Naive B cell (primary cell): ENCODE data around the gene TRIP6. TPM values are rescaled to one million over a fixed set of nuclear protein-coding genes. Genes with fewer than 3 reads are reported as not detected.

Source experiments
- ATAC-seq, 2 donors: fragments of 150-1000 bp; cut with Tn5 transposase; 2 replicates each; pipeline ENCODE4 v1.10.0; 2021; ENCODE audit warnings: low read depth in 2 of 2, mild to moderate bottlenecking in 2 of 2, moderate library complexity in 2 of 2
- DNase-seq: peaks from one replicate; pipeline ENCODE4 v3.0.0; 2022
- H3K27ac Mint-ChIP-seq, 6 donors: one replicate each; pipeline ENCODE4 v1.8.0; 2020 to 2022; ENCODE audit warnings: mild to moderate bottlenecking in 6 of 6, mixed read lengths in 6 of 6, moderate library complexity in 5 of 6, inconsistent platforms in 2 of 6
- H3K27me3 Mint-ChIP-seq, 3 donors: one replicate each; pipeline ENCODE4 v1.8.0; 2021 to 2022; ENCODE audit warnings: mixed read lengths in 3 of 3, mild to moderate bottlenecking in 1 of 3
- H3K36me3 Mint-ChIP-seq, 2 donors: one replicate each; pipeline ENCODE4 v1.8.0; 2020 to 2022; ENCODE audit warnings: mixed read lengths in 2 of 2, inconsistent platforms in 1 of 2, mild to moderate bottlenecking in 1 of 2
- H3K4me1 Mint-ChIP-seq, 3 donors: one replicate each; pipeline ENCODE4 v1.8.0; 2020 to 2022; ENCODE audit warnings: mixed read lengths in 3 of 3, inconsistent platforms in 1 of 3, mild to moderate bottlenecking in 1 of 3, moderate library complexity in 1 of 3
- H3K4me3 Mint-ChIP-seq, 8 donors: one replicate each; pipeline ENCODE4 v1.8.0; 2020 to 2022; ENCODE audit warnings: mild to moderate bottlenecking in 8 of 8, mixed read lengths in 8 of 8, moderate library complexity in 8 of 8, inconsistent platforms in 2 of 8
- H3K9me3 Mint-ChIP-seq, 7 donors: one replicate each; pipeline ENCODE4 v1.8.0; 2020 to 2022; ENCODE audit warnings: mixed read lengths in 7 of 7, mild to moderate bottlenecking in 5 of 7, inconsistent platforms in 2 of 7, moderate library complexity in 1 of 7
- polyA plus RNA-seq, 6 donors: library from polyadenylated mRNA; unstranded; fragments of 300-500 nt; fragmentation: Illumina TruSeq; gene quantifications; one replicate each; pipeline ENCODE4 v1.2.3, GENCODE V29; 2021; ENCODE audit warnings: low read depth in 6 of 6

TRIP6 gene
- polyA plus RNA-seq, 6 donors from 2014 or later: 2.1 to 5.7 (median 3.4) TPM

DNA sequence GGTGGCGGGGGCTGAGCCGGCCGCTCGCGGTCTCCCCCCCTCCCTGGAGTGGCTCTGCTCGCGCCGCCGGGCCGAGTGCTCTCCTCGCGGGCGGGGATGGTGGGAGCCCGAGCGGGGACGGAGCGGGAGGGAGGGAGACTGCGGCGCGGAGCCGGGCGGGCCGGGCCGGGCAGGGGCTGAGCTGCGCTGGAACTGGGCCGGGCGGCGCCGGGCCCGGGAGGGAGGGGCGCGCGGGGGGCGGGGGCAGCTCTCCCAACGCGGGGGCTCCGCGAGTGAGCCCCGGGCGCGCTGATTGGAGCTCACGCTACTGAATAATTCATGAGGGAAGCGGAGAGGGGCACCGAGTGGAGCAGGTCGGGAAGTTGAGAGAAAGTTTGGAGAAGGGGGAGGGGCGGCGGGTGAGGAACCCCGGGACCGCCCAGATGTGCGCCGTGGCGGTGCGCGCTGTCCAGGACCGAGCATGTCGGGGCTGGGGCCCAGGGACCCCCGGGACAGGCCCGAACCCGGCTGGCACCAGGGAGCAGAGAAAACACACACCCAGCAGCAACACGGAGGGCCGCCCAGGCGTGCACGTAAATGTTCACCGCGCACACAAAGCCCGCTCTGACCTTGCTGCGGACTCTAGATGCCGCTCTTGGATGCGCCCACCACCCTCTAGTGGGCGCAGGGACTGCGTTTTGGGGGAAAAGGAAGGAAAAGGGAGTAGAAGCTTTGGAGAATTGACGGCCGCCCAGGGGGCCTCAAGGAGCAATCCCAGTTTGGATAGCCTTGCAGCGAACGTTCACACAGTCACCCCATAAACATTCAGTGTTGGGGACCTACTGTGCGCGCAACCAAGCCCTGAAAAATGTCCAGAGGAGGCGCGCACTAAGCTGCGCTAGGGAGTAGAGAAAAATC is 39.6 kb upstream of the TRIP6 start, which contains the start of gene EPHB4:
Gene EPHB4, minus strand, starts transcription at position 194 of the 897 bp plus-strand sequence. CDS start 493 bp downstream, outside the sequence.
- H3K27me3 Mint-ChIP-seq: peaks cover 24 to 70% (median 58%) of the 10 kb centered on the region in 3 donors
- peak within 1 kb of the TSS in 2 of 6 donors; percentile 42 to 74 for H3K27ac Mint-ChIP-seq
- DNase-seq (no peak), ATAC-seq (peak; percentile 31 to 42)
- H3K36me3 Mint-ChIP-seq: peaks cover 0 to 17% of the 10 kb centered on the region in 2 donors
- peaks cover 23 to 30% (median 28%) of the 10 kb centered on the region in 3 donors for H3K4me1 Mint-ChIP-seq
- H3K9me3 Mint-ChIP-seq: no peaks in the 10 kb centered on the region
- peak within 1 kb of the TSS; percentile 71 to 89 (median 83) for H3K4me3 Mint-ChIP-seq

DNA sequence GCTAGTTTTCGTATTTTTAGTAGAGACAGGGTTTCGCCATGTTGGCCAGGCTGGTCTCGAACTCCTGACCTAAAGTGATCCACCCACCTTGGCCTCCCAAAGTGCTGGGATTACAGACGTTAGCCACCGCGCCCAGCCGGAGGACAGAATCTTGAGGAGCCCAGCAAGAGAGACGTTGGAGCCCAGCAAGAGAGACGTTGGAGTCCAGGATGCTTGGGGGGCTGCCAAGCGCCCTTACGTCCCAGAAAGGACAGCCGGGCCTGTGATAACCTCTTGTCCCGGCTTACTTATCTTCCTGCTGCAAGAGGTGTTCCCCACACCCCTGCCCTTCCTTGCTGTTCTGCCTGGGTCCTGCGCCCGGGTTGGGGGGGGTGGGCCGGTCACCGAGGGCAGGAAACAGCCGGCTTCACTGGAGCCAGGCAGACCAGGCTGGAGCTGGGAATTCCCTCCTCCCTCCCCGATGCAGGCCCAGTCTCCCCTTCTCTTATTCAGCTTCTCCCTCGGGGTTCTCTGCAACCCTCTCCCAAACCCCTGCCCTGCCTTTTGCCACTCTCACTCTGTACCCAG is 38.0 kb upstream of the TRIP6 start:
- ATAC-seq (no peak), DNase-seq (no peak)
- Mint-ChIP-seq H3K9me3 (no peaks in the 10 kb centered on the region), H3K27me3 (peaks cover 24 to 66% (median 50%) of the 10 kb centered on the region in 3 donors), H3K36me3 (peaks cover 0 to 17% of the 10 kb centered on the region in 2 donors), H3K4me3 (peak overlapping the region in 5 of 8 donors; percentile 14 to 60 (median 28)), H3K4me1 (peaks cover 23 to 30% (median 28%) of the 10 kb centered on the region in 3 donors), H3K27ac (no peak overlapping the region)

DNA sequence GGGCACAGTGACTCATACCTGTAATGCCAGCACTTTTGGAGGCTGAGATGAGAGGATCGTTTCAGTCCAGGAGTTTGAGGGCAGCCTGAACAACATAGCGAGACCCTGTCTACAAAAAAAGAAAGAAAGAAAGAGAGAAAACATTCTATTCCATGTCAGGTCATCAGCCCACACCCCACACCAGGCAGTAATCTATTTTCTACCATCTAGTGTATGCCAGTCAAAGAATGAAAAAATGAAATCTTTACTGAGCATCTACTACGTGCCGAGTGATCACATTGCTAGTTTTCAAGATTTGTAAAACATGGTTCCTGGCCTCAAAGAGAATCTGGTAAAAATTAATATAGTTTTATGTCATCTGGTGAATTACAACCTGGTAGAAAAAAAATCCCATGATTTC is 36.8 kb upstream of the TRIP6 start:
- no peak for ATAC-seq
- H3K36me3 Mint-ChIP-seq: peaks cover 0 to 13% of the 10 kb centered on the region in 2 donors
- H3K9me3 Mint-ChIP-seq: no peaks in the 10 kb centered on the region
- no peak overlapping the region for H3K27ac Mint-ChIP-seq
- peak overlapping the region in 1 of 8 donors; percentile 31 for H3K4me3 Mint-ChIP-seq
- no peak for DNase-seq
- peaks cover 22 to 28% (median 26%) of the 10 kb centered on the region in 3 donors for H3K4me1 Mint-ChIP-seq
- H3K27me3 Mint-ChIP-seq: peaks cover 21 to 59% (median 38%) of the 10 kb centered on the region in 3 donors

DNA sequence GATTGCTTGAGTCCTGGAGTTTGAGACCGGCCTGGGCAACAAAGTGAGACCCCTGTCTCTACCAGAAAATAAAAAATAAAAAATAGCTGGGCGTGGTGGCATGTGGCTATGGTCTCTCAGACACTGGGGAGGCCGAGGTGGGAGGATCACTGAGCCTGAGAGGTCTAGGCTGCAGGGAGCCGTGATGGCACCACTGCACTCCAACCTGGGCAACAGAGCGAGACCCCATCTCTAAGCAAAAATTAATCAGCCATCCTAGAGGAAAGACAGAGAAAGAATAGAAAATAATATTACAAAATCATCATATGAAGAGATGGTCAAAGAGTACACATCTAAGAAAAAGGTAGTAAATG is 34.9 kb upstream of the TRIP6 start:
- H3K4me3 Mint-ChIP-seq: no peak overlapping the region

DNA sequence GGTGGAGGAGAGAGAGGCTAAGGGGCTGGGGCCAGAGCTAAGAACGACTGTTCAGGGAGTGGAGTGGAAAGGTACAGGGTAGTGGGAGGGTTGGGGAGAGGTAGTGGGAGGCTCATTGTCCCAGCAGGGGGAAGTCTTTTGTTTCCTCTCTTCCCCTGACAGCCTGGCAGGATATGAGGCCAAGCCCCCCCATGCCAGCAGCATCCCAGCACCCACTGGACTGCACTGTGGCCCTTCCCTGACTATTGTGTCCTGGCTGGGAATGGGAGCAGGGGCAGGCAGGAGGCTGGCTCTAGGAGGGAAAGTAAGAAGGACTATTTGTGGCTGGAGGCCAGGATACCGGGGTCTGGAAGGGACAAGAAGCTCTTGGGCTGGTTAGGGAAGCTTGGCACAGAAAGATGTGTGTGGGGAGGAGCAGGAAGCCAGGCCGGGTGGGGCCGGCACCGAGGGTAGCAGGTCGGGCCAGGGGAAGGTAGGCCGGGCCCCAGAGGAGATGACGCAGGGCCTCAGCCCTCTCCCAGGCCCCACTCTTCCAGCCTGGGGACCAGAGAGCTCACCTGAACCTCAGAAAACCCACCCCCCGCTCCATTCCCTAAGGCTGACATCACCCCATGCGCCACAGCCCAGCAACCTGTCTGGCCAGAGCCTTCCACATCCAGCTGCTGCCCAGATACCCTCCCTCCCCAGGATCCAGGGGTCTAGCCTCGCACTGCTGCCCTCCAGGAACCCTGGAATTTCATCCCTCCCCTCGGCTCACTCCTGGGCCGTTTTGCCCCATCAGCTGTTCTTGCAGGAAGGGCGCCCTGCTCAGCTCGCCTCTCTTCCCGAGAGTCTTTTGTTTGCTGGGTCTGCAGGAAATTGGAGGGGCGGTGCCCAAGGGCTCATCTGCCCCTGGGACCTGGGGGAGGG is 31.0 kb upstream of the TRIP6 start:
- Mint-ChIP-seq H3K9me3 (no peaks in the 10 kb centered on the region), H3K27ac (peak overlapping the region in 3 of 6 donors; percentile 29 to 77 (median 60)), H3K36me3 (no peaks in the 10 kb centered on the region), H3K27me3 (peaks cover 0 to 9% (median 0%) of the 10 kb centered on the region in 3 donors), H3K4me1 (peaks cover 15 to 21% (median 18%) of the 10 kb centered on the region in 3 donors), H3K4me3 (peak overlapping the region in 7 of 8 donors; percentile 7 to 95 (median 74))
- ATAC-seq: no peak
- DNase-seq: no peak

More for the DNA sequence above, 34.9 kb upstream of the TRIP6 start:
- DNase-seq (no peak), ATAC-seq (no peak)
- Mint-ChIP-seq H3K4me1 (peaks cover 24 to 33% (median 27%) of the 10 kb centered on the region in 3 donors), H3K27me3 (peaks cover 10 to 43% (median 24%) of the 10 kb centered on the region in 3 donors), H3K27ac (no peak overlapping the region), H3K36me3 (no peaks in the 10 kb centered on the region), H3K9me3 (no peaks in the 10 kb centered on the region)

DNA sequence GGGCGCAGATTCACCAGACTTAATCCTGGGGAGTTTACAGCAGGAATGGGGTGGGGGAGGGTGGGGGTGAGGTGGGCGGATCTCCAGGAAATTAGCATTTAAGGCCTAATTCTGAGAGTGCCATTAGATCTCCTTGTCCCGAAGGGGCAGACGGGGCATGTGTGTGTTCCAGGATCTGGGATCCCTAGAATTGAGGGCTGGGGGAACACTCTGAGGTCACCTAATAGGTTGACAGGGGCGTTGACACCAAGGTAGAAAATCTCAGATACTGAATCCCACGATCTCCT is 30.4 kb upstream of the TRIP6 start:
- no peak for ATAC-seq

DNA sequence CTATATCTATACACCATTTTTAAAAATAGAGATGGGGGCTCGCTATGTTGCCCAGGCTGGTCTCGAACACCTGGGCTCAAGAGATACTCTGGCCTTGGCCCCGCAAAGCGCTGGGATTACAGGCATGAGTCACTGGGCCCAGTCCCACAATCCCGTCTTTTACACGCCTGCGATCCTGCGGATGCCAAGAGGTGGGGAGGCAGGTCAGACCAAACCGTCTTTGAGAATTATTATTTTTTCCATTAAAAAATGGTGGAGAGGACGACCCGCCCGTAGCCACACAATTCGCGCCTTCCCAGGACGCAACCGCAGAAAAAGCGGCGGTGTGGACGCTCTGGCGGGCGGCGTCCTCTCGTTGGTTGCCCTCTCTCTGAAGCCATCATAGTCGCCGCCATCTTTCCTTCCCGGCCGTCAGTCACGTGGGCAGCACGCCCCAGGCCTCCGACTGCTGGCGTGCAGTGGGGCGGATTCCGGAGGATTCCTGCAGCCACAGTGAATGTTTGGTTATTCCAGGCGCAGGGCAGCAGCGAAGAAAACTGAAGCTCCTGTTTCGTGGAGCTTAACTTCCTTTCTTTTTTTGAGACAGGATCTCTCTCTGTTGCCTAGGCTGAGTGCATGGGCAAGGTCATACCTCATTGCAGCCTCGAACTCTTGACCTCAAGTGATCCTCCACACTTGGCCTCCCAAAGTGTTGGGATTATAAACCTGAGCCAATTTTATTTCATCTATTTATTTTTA is 29.9 kb upstream of the TRIP6 start:
- DNase-seq (peak; percentile 63), ATAC-seq (peak; percentile 99 to 100)
- Mint-ChIP-seq H3K9me3 (no peaks in the 10 kb centered on the region), H3K27me3 (peaks cover 0 to 9% (median 0%) of the 10 kb centered on the region in 3 donors), H3K36me3 (no peaks in the 10 kb centered on the region), H3K4me1 (peaks cover 15 to 21% (median 18%) of the 10 kb centered on the region in 3 donors), H3K4me3 (peak overlapping the region; percentile 80 to 95 (median 92)), H3K27ac (peak overlapping the region in 5 of 6 donors; percentile 60 to 98 (median 85))

More for the DNA sequence above, 30.4 kb upstream of the TRIP6 start:
- H3K27me3 Mint-ChIP-seq: peaks cover 0 to 9% (median 0%) of the 10 kb centered on the region in 3 donors
- no peaks in the 10 kb centered on the region for H3K9me3 Mint-ChIP-seq
- H3K4me3 Mint-ChIP-seq: peak overlapping the region; percentile 80 to 95 (median 92)
- no peak for DNase-seq
- H3K27ac Mint-ChIP-seq: peak overlapping the region in 3 of 6 donors; percentile 60 to 85 (median 69)
- peaks cover 15 to 21% (median 18%) of the 10 kb centered on the region in 3 donors for H3K4me1 Mint-ChIP-seq
- no peaks in the 10 kb centered on the region for H3K36me3 Mint-ChIP-seq

DNA sequence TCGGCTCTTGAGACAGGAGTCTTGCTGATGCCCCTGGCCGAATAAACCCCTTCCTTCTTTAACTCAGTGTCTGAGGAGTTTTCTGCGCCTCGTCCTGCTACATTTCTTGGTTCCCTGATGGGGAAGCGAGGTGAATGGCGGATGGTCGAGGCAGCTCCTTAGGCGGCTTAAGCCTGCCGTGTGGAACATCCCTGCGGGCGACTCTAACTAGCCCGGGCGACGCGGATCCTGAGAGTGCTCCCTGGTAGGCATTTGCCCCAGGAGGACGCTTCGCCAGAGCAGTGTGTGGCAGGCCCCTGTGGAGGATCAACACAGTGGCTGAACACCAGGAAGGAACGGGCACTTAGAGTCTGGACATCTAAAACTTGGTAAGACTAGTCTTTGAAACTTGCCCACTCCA is 27.8 kb upstream of the TRIP6 start:
- ATAC-seq (no peak), DNase-seq (no peak)
- H3K9me3 Mint-ChIP-seq: no peaks in the 10 kb centered on the region
- no peak overlapping the region for H3K27ac Mint-ChIP-seq
- peaks cover 0 to 3% (median 0%) of the 10 kb centered on the region in 3 donors for H3K27me3 Mint-ChIP-seq
- H3K36me3 Mint-ChIP-seq: no peaks in the 10 kb centered on the region
- H3K4me1 Mint-ChIP-seq: peaks cover 15 to 21% (median 18%) of the 10 kb centered on the region in 3 donors
- no peak overlapping the region for H3K4me3 Mint-ChIP-seq

DNA sequence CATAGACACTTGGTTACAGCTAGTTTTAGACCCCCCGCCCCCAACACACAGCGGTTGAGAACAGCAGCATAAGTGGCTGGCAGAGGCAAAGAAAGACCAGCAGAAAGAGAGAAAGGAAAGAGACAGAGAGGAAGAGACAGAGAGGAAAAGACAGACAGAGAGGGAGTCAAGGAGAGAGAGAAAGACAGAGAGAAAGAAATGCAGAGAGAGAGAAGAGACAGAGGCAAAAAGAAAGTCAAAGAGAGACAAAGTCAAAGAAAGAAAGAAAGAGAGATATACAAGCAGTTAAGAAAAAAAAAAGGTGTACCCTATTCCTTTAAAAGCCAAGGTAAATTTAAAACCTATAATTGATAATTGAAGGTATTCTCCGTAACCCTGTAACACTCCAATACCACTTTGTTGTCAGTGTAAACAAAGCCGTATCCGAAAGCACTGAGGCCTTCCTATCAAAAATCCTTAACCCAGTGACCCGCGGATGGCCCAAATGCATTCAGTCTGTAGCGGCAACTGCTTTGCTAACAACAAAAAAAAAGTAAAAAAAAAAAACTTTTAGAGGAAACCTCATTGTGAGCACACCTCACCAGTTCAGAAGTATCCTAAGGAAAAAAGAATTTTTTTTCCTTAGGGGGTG is 26.6 kb upstream of the TRIP6 start:
- no peak for DNase-seq
- no peak for ATAC-seq
- no peaks in the 10 kb centered on the region for H3K27me3 Mint-ChIP-seq
- no peaks in the 10 kb centered on the region for H3K9me3 Mint-ChIP-seq
- H3K4me1 Mint-ChIP-seq: peaks cover 13 to 19% (median 17%) of the 10 kb centered on the region in 3 donors
- peak overlapping the region in 1 of 8 donors; percentile 68 for H3K4me3 Mint-ChIP-seq
- H3K36me3 Mint-ChIP-seq: no peaks in the 10 kb centered on the region
- peak overlapping the region in 1 of 6 donors; percentile 48 for H3K27ac Mint-ChIP-seq

DNA sequence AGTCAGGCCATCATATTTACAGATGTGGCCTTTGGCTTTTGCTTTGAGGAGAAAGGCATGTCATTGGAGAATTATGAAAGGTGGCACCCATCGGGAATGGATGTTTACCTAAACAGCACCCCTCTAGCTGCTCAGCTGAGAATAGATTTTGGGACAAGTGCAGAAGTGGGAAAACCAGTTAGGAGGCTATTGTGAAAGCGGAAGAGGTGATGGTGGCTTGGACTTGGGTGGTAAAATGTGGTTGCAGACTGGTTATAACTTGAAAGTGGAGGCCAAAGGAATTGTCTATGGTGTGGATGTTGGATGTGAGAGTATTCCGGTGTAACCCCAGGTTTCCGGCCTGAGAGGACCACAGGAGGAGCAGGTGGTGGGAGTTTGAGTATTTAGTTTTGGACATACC is 19.8 kb upstream of the TRIP6 start:
- H3K4me3 Mint-ChIP-seq: no peak overlapping the region
- H3K36me3 Mint-ChIP-seq: no peaks in the 10 kb centered on the region
- DNase-seq (no peak), ATAC-seq (no peak)
- peak overlapping the region in 2 of 6 donors; percentile 59 to 95 for H3K27ac Mint-ChIP-seq
- peaks cover 7% of the 10 kb centered on the region in 3 donors for H3K4me1 Mint-ChIP-seq
- no peaks in the 10 kb centered on the region for H3K27me3 Mint-ChIP-seq
- no peaks in the 10 kb centered on the region for H3K9me3 Mint-ChIP-seq

DNA sequence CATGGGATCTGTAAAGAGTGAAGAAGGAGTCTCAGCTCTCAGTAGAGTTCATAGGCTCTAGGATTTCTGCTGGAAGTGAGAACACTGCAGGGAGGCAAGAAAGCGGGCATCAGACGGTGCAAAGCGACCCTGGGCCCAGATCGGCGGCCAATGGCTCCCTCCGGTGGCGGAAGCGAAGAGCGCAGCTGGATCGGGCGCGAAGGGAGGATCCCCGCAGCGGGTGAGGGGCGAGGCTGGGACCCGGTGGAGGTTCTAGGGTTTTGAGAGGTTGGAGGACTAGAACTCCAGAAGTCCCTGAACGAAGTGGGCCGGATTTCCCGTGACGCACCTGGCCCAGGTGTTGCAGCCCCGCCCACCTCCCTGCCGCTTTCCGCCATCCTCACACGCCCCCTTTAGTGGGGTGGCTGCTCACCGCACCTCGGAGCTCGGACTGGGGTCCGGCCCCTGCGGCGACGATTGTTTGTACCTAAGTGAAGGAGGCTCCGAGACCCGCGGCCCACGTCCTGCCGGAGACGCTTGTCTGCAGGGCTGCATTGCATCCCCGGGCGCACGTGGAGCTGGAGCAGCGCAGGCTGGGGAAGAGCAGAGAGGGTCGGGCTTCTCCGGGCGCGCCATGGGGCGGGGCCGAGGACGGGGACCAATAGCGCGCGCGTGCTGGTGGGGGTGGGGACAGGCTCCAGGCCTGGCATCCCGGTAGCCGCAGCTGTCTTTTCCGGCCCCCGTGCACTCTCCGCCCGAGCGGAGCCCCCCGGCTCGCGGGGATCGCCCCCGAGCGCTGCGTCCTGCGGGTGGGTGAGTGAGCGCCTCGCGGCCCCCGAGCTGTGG is 14.9 kb upstream of the TRIP6 start, which contains the start of gene SLC12A9:
Gene SLC12A9, plus strand, starts transcription at position 666 of the 825 bp plus-strand sequence. CDS start 1,485 bp downstream, outside the sequence.
- ATAC-seq: peak; percentile 82 to 83
- Mint-ChIP-seq H3K36me3 (peaks cover 0 to 5% of the 10 kb centered on the region in 2 donors), H3K4me3 (peak within 1 kb of the TSS; percentile 92 to 99 (median 94)), H3K27ac (peak within 1 kb of the TSS; percentile 83 to 96 (median 92)), H3K9me3 (no peaks in the 10 kb centered on the region), H3K27me3 (no peaks in the 10 kb centered on the region), H3K4me1 (peaks cover 28 to 34% (median 33%) of the 10 kb centered on the region in 3 donors)
- peak; percentile 79 for DNase-seq
